HepG2 (cell line): ENCODE data around the gene SLC17A8. TPM values are rescaled to one million over a fixed set of nuclear protein-coding genes. Genes with fewer than 3 reads are reported as not detected.

ENCODE experiments used
- ATAC-seq: fragments of 200-7000 bp; cut with Tn5 transposase; 3 replicates; pipeline ENCODE4 v1.9.1; 2020; ENCODE audit warnings: mild to moderate bottlenecking, moderate library complexity
- BruUV-seq: library from RNA; stranded (reverse); fragments of 400-500 nt; replicated peaks from 2 replicates; lab custom pipeline; 2021; lab: Mats Ljungman, UMichigan
- CTCF ChIA-PET: fragments of 300-600 bp; formaldehyde crosslinking; extraction: SDS; loops from one replicate; lab custom pipeline; 2021; ENCODE audit warnings: low total read pairs, inconsistent platforms, low intra/inter-chr PET ratio; lab: Yijun Ruan, JAX
- POLR2A ChIA-PET: fragments of 350-600 bp; sonication (Branson Sonifier 250); formaldehyde crosslinking; loops from one replicate; lab custom pipeline; 2020; ENCODE audit warnings: antibody characterized with exemption, inconsistent platforms; lab: Yijun Ruan, JAX
- DNase-seq: peaks from one replicate; pipeline ENCODE4 v3.0.0-alpha.2; 2015; ENCODE audit warnings: low spot score
- FAIRE-seq: peaks from 3 replicates; lab custom pipeline; 2011; peaks lifted over from hg19 to GRCh38; lab: Jason Lieb, UNC
- H2AFZ ChIP-seq: one replicate; pipeline ENCODE4 v1.6.1; 2011; ENCODE audit warnings: low read length, inconsistent platforms
- H3K27ac ChIP-seq: fragments of 300-600 bp; 3 replicates; pipeline ENCODE4 v1.8.0; 2011; ENCODE audit warnings: mixed run types, mild to moderate bottlenecking, mixed read lengths, low read length, inconsistent platforms; ENCODE audit not compliant: insufficient read depth; ENCODE audit errors: extremely low read length
- H3K27me3 ChIP-seq, 2 experiments: fragments of 200-600 bp in 1 of 2; 2 replicates in 1 of 2; 3 replicates in 1 of 2; pipeline versions ENCODE4 v1.6.0 to v1.8.0; 2011; ENCODE audit warnings: low read length in 2 of 2, mild to moderate bottlenecking in 2 of 2, moderate library complexity in 2 of 2, inconsistent platforms in 1 of 2; ENCODE audit not compliant: insufficient read depth in 2 of 2, control insufficient read depth in 1 of 2
- H3K36me3 ChIP-seq, 2 experiments: fragments of 200-600 bp in 1 of 2; replicated peaks in 1 of 2; 2 replicates in 1 of 2; 3 replicates in 1 of 2; pipeline versions ENCODE4 v1.5.1 to v1.8.0; 2011; ENCODE audit warnings: low read length in 2 of 2, inconsistent platforms in 1 of 2; ENCODE audit not compliant: insufficient read depth in 2 of 2, control insufficient read depth in 1 of 2
- H3K4me1 ChIP-seq: 2 replicates; pipeline ENCODE4 v1.5.1; 2012; ENCODE audit warnings: low read length, inconsistent platforms; ENCODE audit not compliant: insufficient read depth
- H3K4me2 ChIP-seq: 2 replicates; pipeline ENCODE4 v1.6.0; 2011; ENCODE audit warnings: low read depth, low read length, inconsistent platforms
- H3K4me3 ChIP-seq, 3 experiments: fragments of 200-600 bp in 1 of 3; sonication (generic), shearing (Covaris generic) in 1 of 3; replicated peaks in 1 of 3; 2 replicates each; pipeline ENCODE4 v1.5.1; 2011 to 2016; ENCODE audit warnings: low read length in 3 of 3, inconsistent platforms in 2 of 3, low read depth in 2 of 3, mild to moderate bottlenecking in 2 of 3, control low read depth in 1 of 3, mixed read lengths in 1 of 3; ENCODE audit not compliant: insufficient read depth in 1 of 3
- H3K79me2 ChIP-seq: one replicate; pipeline ENCODE4 v1.6.1; 2011; ENCODE audit warnings: low read length, inconsistent platforms; ENCODE audit not compliant: insufficient read depth
- H3K9ac ChIP-seq: 2 replicates; pipeline ENCODE4 v1.6.0; 2011; ENCODE audit warnings: mild to moderate bottlenecking, low read depth, low read length, inconsistent platforms; ENCODE audit not compliant: insufficient read depth
- H3K9me3 ChIP-seq: 2 replicates; pipeline ENCODE4 v1.5.1; 2012; ENCODE audit warnings: mild to moderate bottlenecking, low read length
- H4K20me1 ChIP-seq: 2 replicates; pipeline ENCODE4 v1.6.0; 2011; ENCODE audit warnings: inconsistent platforms, mild to moderate bottlenecking, low read length, moderate library complexity; ENCODE audit not compliant: insufficient read depth
- IKZF4 ChIP-seq: sonication (generic); formaldehyde crosslinking; IDR thresholded peaks from 2 replicates; pipeline ENCODE4 v1.5.1; 2020; ENCODE audit warnings: borderline replicate concordance, mild to moderate bottlenecking, low read depth, missing genetic modification reagents; ENCODE audit errors: not compliant biosample characterization
- MEIS1 ChIP-seq: sonication (generic); formaldehyde crosslinking; IDR thresholded peaks from 2 replicates; pipeline ENCODE4 v1.9.0; 2021; ENCODE audit warnings: mild to moderate bottlenecking, missing genetic modification reagents, moderate library complexity, borderline replicate concordance
- SNAPC2 ChIP-seq: sonication (generic); formaldehyde crosslinking; IDR thresholded peaks from 2 replicates; pipeline ENCODE4 v1.8.1; 2022; ENCODE audit warnings: mild to moderate bottlenecking, missing genetic modification reagents
- YY1 ChIP-seq: IDR thresholded peaks from 2 replicates; pipeline ENCODE4 v1.6.1; 2011; ENCODE audit warnings: low read length, low read depth, moderate library complexity, mild to moderate bottlenecking; ENCODE audit not compliant: insufficient read depth, insufficient replicate concordance
- WGBS: methylation state at CpG from one replicate; pipeline ENCODE4 v1.1.6; 2017; ENCODE audit warnings: low lambda C conversion rate; 5-methylcytosine and 5-hydroxymethylcytosine counted together
- in situ Hi-C: cut with HindIII; loops from 2 replicates; pipeline ENCODE4 v1.10.0; 2017; ENCODE audit warnings: low pct_unique_long_range_greater_than_20kb; ENCODE audit not compliant: extremely low pct_ligation_motif_present
- intact Hi-C: fragments of 100-400 bp; cut with micrococcal nuclease; formaldehyde crosslinking; loops from one replicate; pipeline ENCODE4 v1.10.0; 2022; ENCODE audit not compliant: unreplicated experiment
- polyA plus RNA-seq, 8 experiments: library from polyadenylated mRNA; depleted of rRNA in 3 of 8; stranded (reverse) in 7 of 8; unstranded in 1 of 8; fragments of >200 nt; fragmentation: Illumina TruSeq in 4 of 8; extraction: Trizol in 4 of 8; gene quantifications; 2 replicates each; pipeline versions ENCODE4 v1.2.1 to v1.2.3, GENCODE V29; 2011 to 2016; ENCODE audit warnings: low read depth in 4 of 8, missing spikeins in 1 of 8, mixed read lengths in 1 of 8; ENCODE audit not compliant: insufficient read depth in 1 of 8
- total RNA-seq, 5 experiments: library from RNA; depleted of rRNA; stranded (reverse); fragments of >200 nt; fragmentation: Illumina TruSeq; extraction: Trizol; gene quantifications; 2 replicates each; pipeline ENCODE4 v1.2.3, GENCODE V29; 2016; ENCODE audit warnings: low read depth in 1 of 5
- TF ChIP-seq, protein P1 (sequence below): sonication (generic); formaldehyde crosslinking; IDR thresholded peaks from 2 replicates; pipeline ENCODE4 v1.5.0; 2020; ENCODE audit warnings: missing genetic modification reagents
- TF ChIP-seq, protein P2 (sequence below): sonication (generic); formaldehyde crosslinking; IDR thresholded peaks from 2 replicates; pipeline ENCODE4 v1.5.0; 2020; ENCODE audit warnings: mild to moderate bottlenecking, missing genetic modification reagents, moderate library complexity
- TF ChIP-seq, protein P3 (sequence below): sonication (generic); formaldehyde crosslinking; IDR thresholded peaks from 2 replicates; pipeline ENCODE4 v1.5.0; 2020; ENCODE audit warnings: mild to moderate bottlenecking, missing genetic modification reagents

Gene SLC17A8
- total and polyA plus RNA-seq, 2 of the 13 experiments (the other 11 are each of a cell fraction or from before 2014, with no cell fraction given): 0.07 to 0.15 TPM

- WGBS: 50% methylated on average over 1 of the region's 1 CpG
- no peaks in the 10 kb centered on the region for H3K79me2 ChIP-seq
- no peak overlapping the region for H3K9ac ChIP-seq
- ChIA-PET POLR2A (no interaction called here), CTCF (no interaction called here)
- no peak for ATAC-seq
- H3K4me3 ChIP-seq: no peak overlapping the region
- intact Hi-C loops (no loop called here), in situ Hi-C loops (no loop called here)
- no peaks in the 10 kb centered on the region for H3K27me3 ChIP-seq
- TF ChIP-seq, protein P1, sequence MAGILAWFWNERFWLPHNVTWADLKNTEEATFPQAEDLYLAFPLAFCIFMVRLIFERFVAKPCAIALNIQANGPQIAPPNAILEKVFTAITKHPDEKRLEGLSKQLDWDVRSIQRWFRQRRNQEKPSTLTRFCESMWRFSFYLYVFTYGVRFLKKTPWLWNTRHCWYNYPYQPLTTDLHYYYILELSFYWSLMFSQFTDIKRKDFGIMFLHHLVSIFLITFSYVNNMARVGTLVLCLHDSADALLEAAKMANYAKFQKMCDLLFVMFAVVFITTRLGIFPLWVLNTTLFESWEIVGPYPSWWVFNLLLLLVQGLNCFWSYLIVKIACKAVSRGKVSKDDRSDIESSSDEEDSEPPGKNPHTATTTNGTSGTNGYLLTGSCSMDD: no peak
- no peak for TF ChIP-seq YY1
- TF ChIP-seq, protein P2, sequence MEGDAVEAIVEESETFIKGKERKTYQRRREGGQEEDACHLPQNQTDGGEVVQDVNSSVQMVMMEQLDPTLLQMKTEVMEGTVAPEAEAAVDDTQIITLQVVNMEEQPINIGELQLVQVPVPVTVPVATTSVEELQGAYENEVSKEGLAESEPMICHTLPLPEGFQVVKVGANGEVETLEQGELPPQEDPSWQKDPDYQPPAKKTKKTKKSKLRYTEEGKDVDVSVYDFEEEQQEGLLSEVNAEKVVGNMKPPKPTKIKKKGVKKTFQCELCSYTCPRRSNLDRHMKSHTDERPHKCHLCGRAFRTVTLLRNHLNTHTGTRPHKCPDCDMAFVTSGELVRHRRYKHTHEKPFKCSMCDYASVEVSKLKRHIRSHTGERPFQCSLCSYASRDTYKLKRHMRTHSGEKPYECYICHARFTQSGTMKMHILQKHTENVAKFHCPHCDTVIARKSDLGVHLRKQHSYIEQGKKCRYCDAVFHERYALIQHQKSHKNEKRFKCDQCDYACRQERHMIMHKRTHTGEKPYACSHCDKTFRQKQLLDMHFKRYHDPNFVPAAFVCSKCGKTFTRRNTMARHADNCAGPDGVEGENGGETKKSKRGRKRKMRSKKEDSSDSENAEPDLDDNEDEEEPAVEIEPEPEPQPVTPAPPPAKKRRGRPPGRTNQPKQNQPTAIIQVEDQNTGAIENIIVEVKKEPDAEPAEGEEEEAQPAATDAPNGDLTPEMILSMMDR: no peak
- no peak for TF ChIP-seq MEIS1
- TF ChIP-seq SNAPC2 (CRISPR knock-in tag): no peak
- TF ChIP-seq IKZF4: no peak
- TF ChIP-seq, protein P3, sequence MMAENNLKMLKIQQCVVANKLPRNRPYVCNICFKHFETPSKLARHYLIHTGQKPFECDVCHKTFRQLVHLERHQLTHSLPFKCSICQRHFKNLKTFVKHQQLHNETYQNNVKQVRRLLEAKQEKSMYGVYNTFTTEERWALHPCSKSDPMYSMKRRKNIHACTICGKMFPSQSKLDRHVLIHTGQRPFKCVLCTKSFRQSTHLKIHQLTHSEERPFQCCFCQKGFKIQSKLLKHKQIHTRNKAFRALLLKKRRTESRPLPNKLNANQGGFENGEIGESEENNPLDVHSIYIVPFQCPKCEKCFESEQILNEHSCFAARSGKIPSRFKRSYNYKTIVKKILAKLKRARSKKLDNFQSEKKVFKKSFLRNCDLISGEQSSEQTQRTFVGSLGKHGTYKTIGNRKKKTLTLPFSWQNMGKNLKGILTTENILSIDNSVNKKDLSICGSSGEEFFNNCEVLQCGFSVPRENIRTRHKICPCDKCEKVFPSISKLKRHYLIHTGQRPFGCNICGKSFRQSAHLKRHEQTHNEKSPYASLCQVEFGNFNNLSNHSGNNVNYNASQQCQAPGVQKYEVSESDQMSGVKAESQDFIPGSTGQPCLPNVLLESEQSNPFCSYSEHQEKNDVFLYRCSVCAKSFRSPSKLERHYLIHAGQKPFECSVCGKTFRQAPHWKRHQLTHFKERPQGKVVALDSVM (CRISPR knock-in tag): 0 out of 2 replicates have a peak, but pooled peaks have one; percentile 20
- H3K4me1 ChIP-seq: peaks cover 26% of the 10 kb centered on the region
- no peaks in the 10 kb centered on the region for H4K20me1 ChIP-seq
- H3K9me3 ChIP-seq: no peaks in the 10 kb centered on the region
- FAIRE-seq: no peak
- no peaks in the 10 kb centered on the region for H3K36me3 ChIP-seq
- no peak overlapping the region for H2AFZ ChIP-seq
- DNase-seq: no peak
- H3K4me2 ChIP-seq: no peak overlapping the region
- H3K27ac ChIP-seq: no peak overlapping the region
- no TSS peak for BruUV-seq
These were observed 69.3 kb downstream of the SLC17A8 start for GRCh38 chr12:100426145-100426544.
